Neural crest cell (in vitro differentiated cells): ENCODE measurements around the gene PI4K2A. TPM values are rescaled to one million over a fixed set of nuclear protein-coding genes. Genes with fewer than 3 reads are reported as not detected.
"Not testable (repeated sequence)": the region's sequence is repeated elsewhere in the genome, so short reads cannot be mapped to it uniquely, and the experiment has no call there.

ENCODE experiments used
- DNase-seq: peaks from one replicate; pipeline ENCODE4 v3.0.0; 2021; ENCODE audit warnings: low read depth, mixed read lengths, low spot score
- H3K27ac Mint-ChIP-seq: one replicate; pipeline ENCODE4 v1.8.0; 2021; ENCODE audit warnings: mild to moderate bottlenecking, mixed read lengths; ENCODE audit not compliant: unreplicated experiment
- H3K27me3 Mint-ChIP-seq: 2 replicates; pipeline ENCODE4 v1.8.0; 2021; ENCODE audit warnings: low read depth, mild to moderate bottlenecking, mixed read lengths
- H3K36me3 Mint-ChIP-seq: 2 replicates; pipeline ENCODE4 v1.8.0; 2021; ENCODE audit warnings: low read depth, mild to moderate bottlenecking, mixed read lengths
- H3K4me1 Mint-ChIP-seq: 2 replicates; pipeline ENCODE4 v1.8.0; 2021; ENCODE audit warnings: mixed read lengths
- H3K4me3 Mint-ChIP-seq: one replicate; pipeline ENCODE4 v1.8.0; 2021; ENCODE audit warnings: mild to moderate bottlenecking, mixed read lengths
- H3K9me3 Mint-ChIP-seq: 2 replicates; pipeline ENCODE4 v1.8.0; 2021; ENCODE audit warnings: mixed read lengths
- CTCF ChIP-seq: fragments of 200-600 bp; sonication (generic); conservative IDR thresholded peaks from 2 replicates; pipeline ENCODE4 v1.5.0; 2021; ENCODE audit warnings: antibody characterized with exemption, mild to moderate bottlenecking
- total RNA-seq: library from RNA; stranded (reverse); gene quantifications from 2 replicates; pipeline ENCODE4 v1.2.1, GENCODE V29; 2021

PI4K2A gene
- total RNA-seq, 1 donor from 2014 or later, result 19.4 TPM

- Mint-ChIP-seq H3K4me1 (no peaks in the 10 kb centered on the region), H3K27me3 (no peaks in the 10 kb centered on the region), H3K4me3 (no peak overlapping the region), H3K36me3 (no peaks in the 10 kb centered on the region), H3K27ac (no peak overlapping the region), H3K9me3 (no peaks in the 10 kb centered on the region)
- DNase-seq, result no peak
- no peak for TF ChIP-seq CTCF
These were observed 39.1 kb downstream of the PI4K2A start for GRCh38 chr10:97679594-97679993.

GRCh38 chr10:97682042-97682441 is 41.6 kb downstream of the PI4K2A start:
- no peak for TF ChIP-seq CTCF
- H3K36me3 Mint-ChIP-seq, result no peaks in the 10 kb centered on the region
- DNase-seq, result no peak
- no peaks in the 10 kb centered on the region for H3K27me3 Mint-ChIP-seq
- H3K4me3 Mint-ChIP-seq, result no peak overlapping the region
- H3K9me3 Mint-ChIP-seq, result no peaks in the 10 kb centered on the region
- no peak overlapping the region for H3K27ac Mint-ChIP-seq
- peaks cover 4% of the 10 kb centered on the region for H3K4me1 Mint-ChIP-seq

- TF ChIP-seq CTCF, result no peak
- Mint-ChIP-seq H3K9me3 (no peaks in the 10 kb centered on the region), H3K4me3 (no peak overlapping the region), H3K36me3 (no peaks in the 10 kb centered on the region), H3K4me1 (peaks cover 18% of the 10 kb centered on the region), H3K27ac (no peak overlapping the region), H3K27me3 (no peaks in the 10 kb centered on the region)
- no peak for DNase-seq
These were observed 43.3 kb downstream of the PI4K2A start for GRCh38 chr10:97683556-97684367.

- H3K36me3 Mint-ChIP-seq, H3K9me3 Mint-ChIP-seq, H3K27me3 Mint-ChIP-seq, H3K4me3 Mint-ChIP-seq, H3K27ac Mint-ChIP-seq, DNase-seq: not testable (repeated sequence)
- H3K4me1 Mint-ChIP-seq, result peaks cover 18% of the 10 kb centered on the region
These were observed 43.9 kb downstream of the PI4K2A start for GRCh38 chr10:97684368-97684713.

- peak overlapping the region; percentile 57 for H3K4me3 Mint-ChIP-seq
- no peaks in the 10 kb centered on the region for H3K9me3 Mint-ChIP-seq
- H3K36me3 Mint-ChIP-seq, result no peaks in the 10 kb centered on the region
- no peak for DNase-seq
- no peak overlapping the region for H3K27ac Mint-ChIP-seq
- TF ChIP-seq CTCF, result no peak
- H3K4me1 Mint-ChIP-seq, result peaks cover 18% of the 10 kb centered on the region
- no peaks in the 10 kb centered on the region for H3K27me3 Mint-ChIP-seq
These were observed 44.5 kb downstream of the PI4K2A start for GRCh38 chr10:97684866-97685394.

- H3K27ac Mint-ChIP-seq, result no peak overlapping the region
These were observed 45.0 kb downstream of the PI4K2A start for GRCh38 chr10:97685395-97685958.

More at GRCh38 chr10:97685395-97685958, 45.0 kb downstream of the PI4K2A start:
- Mint-ChIP-seq H3K9me3 (no peaks in the 10 kb centered on the region), H3K4me3 (peak overlapping the region; percentile 87), H3K36me3 (no peaks in the 10 kb centered on the region), H3K4me1 (peaks cover 18% of the 10 kb centered on the region), H3K27me3 (no peaks in the 10 kb centered on the region)
- DNase-seq, result no peak
- peak; percentile 54 for TF ChIP-seq CTCF
